ENCODE results near the gene BLNK. TPM values are rescaled to one million over a fixed set of nuclear protein-coding genes. Genes with fewer than 3 reads are reported as not detected.
A peak's percentile ranks its signal among the peaks of the same experiment; 100 is the strongest.

BLNK gene
- total and polyA plus RNA-seq, 2 donors (not counting 1 experiment from before 2014, with no cell fraction given): 153 to 205 TPM

DNA sequence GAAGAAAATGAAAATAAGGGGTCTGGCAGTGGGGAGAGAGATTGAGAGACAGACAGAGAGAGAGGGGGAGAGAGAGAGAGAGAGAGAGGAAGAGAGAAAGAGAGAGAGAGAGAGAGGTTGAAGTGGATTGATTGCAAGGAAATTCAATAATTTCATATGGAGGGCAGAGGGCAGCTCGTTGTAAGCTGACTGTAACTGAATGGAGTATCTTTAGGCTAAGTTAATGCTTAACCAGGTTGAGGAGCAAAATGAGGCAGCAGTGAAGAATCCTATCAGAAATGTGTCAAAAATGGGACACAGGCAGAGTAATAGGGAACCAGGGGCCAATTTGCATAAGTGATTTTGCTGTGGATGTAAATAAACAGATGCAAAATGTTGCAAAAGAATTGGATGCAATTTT, 21.0 kb downstream of the BLNK start:
- 81% methylated on average over 1 of the region's 1 CpG for WGBS (ENCODE audit: insufficient coverage)
- no peak overlapping the region for H2AFZ ChIP-seq (ENCODE audit: insufficient read depth, low read depth, low read length, poor library complexity, severe bottlenecking)
- H3K4me2 ChIP-seq (replicated peaks; ENCODE audit: low read depth, low read length, poor library complexity, severe bottlenecking): no peak overlapping the region
- no peak overlapping the region for H3K4me3 ChIP-seq (ENCODE audit: control extremely low read depth in 1 of 5, extremely low read depth in 1 of 5, insufficient read depth in 1 of 5, low read depth in 2 of 5, low read length in 4 of 5)
- Mint-ChIP-seq H3K27ac (peak overlapping the region; percentile 86), H3K27me3 (no peaks in the 10 kb centered on the region), H3K4me3 (no peak overlapping the region), H3K9me3 (ENCODE audit: insufficient read depth) (peaks cover 4% of the 10 kb centered on the region), H3K4me1 (peaks cover 66% of the 10 kb centered on the region)
- H3K36me3 ChIP-seq (replicated peaks in 1 of 2; ENCODE audit: control extremely low read depth in 1 of 2, control insufficient read depth in 1 of 2, extremely low read depth in 1 of 2, insufficient read depth in 2 of 2, low read length in 1 of 2): peaks cover 13 to 51% of the 10 kb centered on the region in 2 experiments
- ATAC-seq (ENCODE audit: low read depth): no peak
- no peak for TF ChIP-seq EZH2 (IDR thresholded peaks at IDR 0.05; ENCODE audit: borderline replicate concordance, insufficient read depth, low read depth, low read length, poor library complexity, severe bottlenecking)
- TF ChIP-seq, protein P1, sequence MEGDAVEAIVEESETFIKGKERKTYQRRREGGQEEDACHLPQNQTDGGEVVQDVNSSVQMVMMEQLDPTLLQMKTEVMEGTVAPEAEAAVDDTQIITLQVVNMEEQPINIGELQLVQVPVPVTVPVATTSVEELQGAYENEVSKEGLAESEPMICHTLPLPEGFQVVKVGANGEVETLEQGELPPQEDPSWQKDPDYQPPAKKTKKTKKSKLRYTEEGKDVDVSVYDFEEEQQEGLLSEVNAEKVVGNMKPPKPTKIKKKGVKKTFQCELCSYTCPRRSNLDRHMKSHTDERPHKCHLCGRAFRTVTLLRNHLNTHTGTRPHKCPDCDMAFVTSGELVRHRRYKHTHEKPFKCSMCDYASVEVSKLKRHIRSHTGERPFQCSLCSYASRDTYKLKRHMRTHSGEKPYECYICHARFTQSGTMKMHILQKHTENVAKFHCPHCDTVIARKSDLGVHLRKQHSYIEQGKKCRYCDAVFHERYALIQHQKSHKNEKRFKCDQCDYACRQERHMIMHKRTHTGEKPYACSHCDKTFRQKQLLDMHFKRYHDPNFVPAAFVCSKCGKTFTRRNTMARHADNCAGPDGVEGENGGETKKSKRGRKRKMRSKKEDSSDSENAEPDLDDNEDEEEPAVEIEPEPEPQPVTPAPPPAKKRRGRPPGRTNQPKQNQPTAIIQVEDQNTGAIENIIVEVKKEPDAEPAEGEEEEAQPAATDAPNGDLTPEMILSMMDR (IDR thresholded peaks at IDR 0.05): no peak
- no peak for DNase-seq
- H3K27me3 ChIP-seq (replicated peaks in 1 of 4; ENCODE audit: control extremely low read depth in 1 of 4, control insufficient read depth in 3 of 4, insufficient read depth in 4 of 4, low read length in 3 of 4): no peaks in the 10 kb centered on the region
- POLR2A ChIA-PET: no interaction called here
- H3K27ac ChIP-seq (ENCODE audit: low read length in 2 of 2): peak overlapping the region in 1 of 2 donors; percentile 90
- H3K4me1 ChIP-seq (ENCODE audit: control insufficient read depth in 2 of 2, insufficient read depth in 2 of 2, low read length in 2 of 2): peaks cover 35 to 47% of the 10 kb centered on the region in 2 donors
- peaks cover 97% of the 10 kb centered on the region for H3K79me2 ChIP-seq (ENCODE audit: control insufficient read depth, insufficient read depth, low read length)
- intact Hi-C loops (cut with micrococcal nuclease): no loop called here
- CTCF ChIA-PET: interaction anchor here (0.6 to 15.0 kb wide), 5 partner anchors 16 to 43 kb away, joined by 3 to 111 read pairs (median 8); no protein-coding TSS in a partner anchor
- no peak overlapping the region for H3K9ac ChIP-seq (ENCODE audit: low read length)
- no peaks in the 10 kb centered on the region for H3K9me3 ChIP-seq (ENCODE audit: control extremely low read depth in 1 of 3, control insufficient read depth in 2 of 3, insufficient read depth in 1 of 3, low read length in 2 of 3)
- H4K20me1 ChIP-seq (ENCODE audit: control insufficient read depth, insufficient read depth, low read length, poor library complexity, severe bottlenecking): peaks cover 28% of the 10 kb centered on the region

DNA sequence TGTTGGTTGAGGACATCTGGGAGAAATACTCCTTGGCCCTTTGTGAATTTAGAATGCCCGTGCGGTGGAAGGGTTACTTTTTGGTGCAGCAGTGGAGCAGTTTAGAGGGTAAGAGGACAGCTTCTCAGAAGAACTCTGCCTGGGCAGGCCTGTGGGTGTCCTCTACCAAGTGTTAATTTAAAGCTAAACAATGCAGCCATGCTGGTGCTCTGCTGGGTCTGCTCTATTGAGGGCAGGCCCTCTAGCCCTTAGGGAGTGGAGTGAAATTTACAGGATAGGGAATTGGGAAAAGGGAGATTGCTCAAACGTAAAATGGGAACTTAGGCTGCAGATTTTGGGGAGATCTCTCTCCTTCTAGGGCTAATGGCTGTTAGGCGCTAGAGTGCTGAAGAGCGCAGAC, 22.1 kb downstream of the BLNK start:
- 100% methylated on average over 3 of the region's 5 CpGs for WGBS (ENCODE audit: insufficient coverage)
- Mint-ChIP-seq H3K4me3 (no peak overlapping the region), H3K9me3 (ENCODE audit: insufficient read depth) (peaks cover 4% of the 10 kb centered on the region), H3K27me3 (no peaks in the 10 kb centered on the region), H3K4me1 (peaks cover 69% of the 10 kb centered on the region), H3K27ac (peak overlapping the region; percentile 86)
- no peak for DNase-seq
- H3K9me3 ChIP-seq (ENCODE audit: control extremely low read depth in 1 of 3, control insufficient read depth in 2 of 3, insufficient read depth in 1 of 3, low read length in 2 of 3): no peaks in the 10 kb centered on the region
- no peak overlapping the region for H3K4me3 ChIP-seq (ENCODE audit: control extremely low read depth in 1 of 5, extremely low read depth in 1 of 5, insufficient read depth in 1 of 5, low read depth in 2 of 5, low read length in 4 of 5)
- ChIA-PET POLR2A (no interaction called here), CTCF (interaction anchor here (1.1 to 3.8 kb wide), 7 partner anchors 9 to 232 kb away, joined by 3 to 20 read pairs (median 3); no protein-coding TSS in a partner anchor)
- no peaks in the 10 kb centered on the region for H3K27me3 ChIP-seq (replicated peaks in 1 of 4; ENCODE audit: control extremely low read depth in 1 of 4, control insufficient read depth in 3 of 4, insufficient read depth in 4 of 4, low read length in 3 of 4)
- H3K4me1 ChIP-seq (ENCODE audit: control insufficient read depth in 2 of 2, insufficient read depth in 2 of 2, low read length in 2 of 2): peaks cover 40 to 49% of the 10 kb centered on the region in 2 donors
- H3K36me3 ChIP-seq (replicated peaks in 1 of 2; ENCODE audit: control extremely low read depth in 1 of 2, control insufficient read depth in 1 of 2, extremely low read depth in 1 of 2, insufficient read depth in 2 of 2, low read length in 1 of 2): peaks cover 12 to 53% of the 10 kb centered on the region in 2 experiments
- TF ChIP-seq EZH2 (IDR thresholded peaks at IDR 0.05; ENCODE audit: borderline replicate concordance, insufficient read depth, low read depth, low read length, poor library complexity, severe bottlenecking): no peak
- TF ChIP-seq, protein P1 (IDR thresholded peaks at IDR 0.05): no peak
- H3K9ac ChIP-seq (ENCODE audit: low read length): no peak overlapping the region
- intact Hi-C loops (cut with micrococcal nuclease): no loop called here
- no peak for ATAC-seq (ENCODE audit: low read depth)
- H2AFZ ChIP-seq (ENCODE audit: insufficient read depth, low read depth, low read length, poor library complexity, severe bottlenecking): no peak overlapping the region
- H3K79me2 ChIP-seq (ENCODE audit: control insufficient read depth, insufficient read depth, low read length): peaks cover 92% of the 10 kb centered on the region
- H4K20me1 ChIP-seq (ENCODE audit: control insufficient read depth, insufficient read depth, low read length, poor library complexity, severe bottlenecking): peaks cover 21% of the 10 kb centered on the region
- peak overlapping the region; percentile 18 to 90 for H3K27ac ChIP-seq (ENCODE audit: low read length in 2 of 2)
- no peak overlapping the region for H3K4me2 ChIP-seq (replicated peaks; ENCODE audit: low read depth, low read length, poor library complexity, severe bottlenecking)

Data from B cell (primary cell).